Loucy (cell line): ENCODE measurements around the gene CDKN2B-AS1.

Experiments used
- EZH2phosphoT487 ChIP-seq: fragments of 200-600 bp; IDR thresholded peaks from 2 replicates; pipeline ENCODE4 v1.6.1; 2018; ENCODE audit warnings: antibody characterized with exemption, mild to moderate bottlenecking, moderate library complexity, borderline replicate concordance
- TF ChIP-seq, protein P1 (sequence below): fragments of 200-600 bp; sonication (generic); conservative IDR thresholded peaks from 2 replicates; pipeline ENCODE4 v1.5.1; 2014; ENCODE audit warnings: mild to moderate bottlenecking, antibody characterized with exemption, low read length

DNA sequence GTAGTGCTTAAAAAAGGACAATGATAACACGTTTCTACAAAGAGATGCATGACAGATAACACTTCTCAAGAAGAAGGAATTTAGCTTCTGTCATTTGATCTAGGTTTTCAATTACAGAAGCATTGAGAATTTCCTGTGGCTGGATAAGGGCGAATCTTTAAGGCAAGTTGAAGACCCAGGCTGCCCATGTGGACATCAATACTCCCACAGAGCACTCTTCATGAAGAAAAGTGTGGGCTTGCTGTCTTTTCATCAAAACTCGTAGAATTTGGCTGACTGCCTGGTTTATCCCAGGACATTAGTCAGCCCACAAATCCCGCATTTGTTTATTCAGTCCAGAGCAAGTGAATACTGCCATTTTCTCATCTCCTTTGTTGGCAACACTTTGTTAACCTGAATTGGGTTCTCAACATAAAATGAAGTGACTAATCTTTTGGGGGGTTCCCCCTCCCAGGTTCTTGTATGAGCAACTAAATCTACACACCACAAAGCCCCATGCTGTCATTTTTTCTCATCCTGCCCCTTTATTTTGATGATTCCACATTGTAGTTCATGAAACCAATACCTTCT lies 57.9 kb downstream of the CDKN2B-AS1 start:
- TF ChIP-seq, protein P1, sequence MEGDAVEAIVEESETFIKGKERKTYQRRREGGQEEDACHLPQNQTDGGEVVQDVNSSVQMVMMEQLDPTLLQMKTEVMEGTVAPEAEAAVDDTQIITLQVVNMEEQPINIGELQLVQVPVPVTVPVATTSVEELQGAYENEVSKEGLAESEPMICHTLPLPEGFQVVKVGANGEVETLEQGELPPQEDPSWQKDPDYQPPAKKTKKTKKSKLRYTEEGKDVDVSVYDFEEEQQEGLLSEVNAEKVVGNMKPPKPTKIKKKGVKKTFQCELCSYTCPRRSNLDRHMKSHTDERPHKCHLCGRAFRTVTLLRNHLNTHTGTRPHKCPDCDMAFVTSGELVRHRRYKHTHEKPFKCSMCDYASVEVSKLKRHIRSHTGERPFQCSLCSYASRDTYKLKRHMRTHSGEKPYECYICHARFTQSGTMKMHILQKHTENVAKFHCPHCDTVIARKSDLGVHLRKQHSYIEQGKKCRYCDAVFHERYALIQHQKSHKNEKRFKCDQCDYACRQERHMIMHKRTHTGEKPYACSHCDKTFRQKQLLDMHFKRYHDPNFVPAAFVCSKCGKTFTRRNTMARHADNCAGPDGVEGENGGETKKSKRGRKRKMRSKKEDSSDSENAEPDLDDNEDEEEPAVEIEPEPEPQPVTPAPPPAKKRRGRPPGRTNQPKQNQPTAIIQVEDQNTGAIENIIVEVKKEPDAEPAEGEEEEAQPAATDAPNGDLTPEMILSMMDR = no peak
- no peak for TF ChIP-seq EZH2phosphoT487
